GM12878 (cell line): ENCODE measurements around the gene SCARB2. TPM values are rescaled to one million over a fixed set of nuclear protein-coding genes. Genes with fewer than 3 reads are reported as not detected.

Experiments
- DPF2 ChIP-seq: fragments of 450-650 bp; IDR thresholded peaks from 2 replicates; pipeline ENCODE4 v1.6.1; 2017; ENCODE audit warnings: mild to moderate bottlenecking
- ESRRA ChIP-seq: IDR thresholded peaks from 2 replicates; pipeline ENCODE4 v1.6.1; 2012; ENCODE audit warnings: mild to moderate bottlenecking, low read length, improper control_type of control experiment
- HDAC2 ChIP-seq: fragments of 200-600 bp; sonication (generic); IDR thresholded peaks from 2 replicates; pipeline ENCODE4 v1.6.1; 2017
- HSF1 ChIP-seq: fragments of 150-350 bp; IDR thresholded peaks from 2 replicates; pipeline ENCODE4 v1.6.1; 2014; ENCODE audit warnings: mild to moderate bottlenecking, low read depth, low read length
- KAT2A ChIP-seq: conservative IDR thresholded peaks from 2 replicates; pipeline ENCODE4 v1.6.1; 2011; ENCODE audit warnings: low read depth, low read length; ENCODE audit not compliant: control insufficient read depth
- MLLT1 ChIP-seq: fragments of 450-650 bp; IDR thresholded peaks from 2 replicates; pipeline ENCODE4 v1.6.1; 2016; ENCODE audit warnings: mild to moderate bottlenecking
- MYC ChIP-seq: IDR thresholded peaks from 2 replicates; pipeline ENCODE4 v1.6.1; 2011; ENCODE audit warnings: mild to moderate bottlenecking, low read length, moderate library complexity, inconsistent platforms; ENCODE audit not compliant: insufficient read depth, insufficient replicate concordance, insufficient read length, severe bottlenecking
- POLR2AphosphoS5 ChIP-seq: IDR thresholded peaks from 2 replicates; pipeline ENCODE4 v1.6.1; 2011; ENCODE audit warnings: mild to moderate bottlenecking, low read length, inconsistent platforms
- ZBED1 ChIP-seq: IDR thresholded peaks from 2 replicates; pipeline ENCODE4 v1.6.1; 2016; ENCODE audit warnings: borderline replicate concordance
- ZBTB11 ChIP-seq: fragments of 450-650 bp; formaldehyde crosslinking; IDR thresholded peaks from 2 replicates; pipeline ENCODE4 v1.5.0; 2022; ENCODE audit warnings: mild to moderate bottlenecking, missing genetic modification characterization
- polyA plus RNA-seq, 11 experiments: library from polyadenylated mRNA; depleted of rRNA in 4 of 11; unstranded in 6 of 11; stranded (reverse) in 5 of 11; fragments of >200 nt; fragmentation: Nextera tagmentation in 4 of 11; fragmentation: Illumina TruSeq in 1 of 11; extraction: Ambion mirVana in 4 of 11; extraction: Trizol in 1 of 11; gene quantifications; 1 replicate in 1 of 11; 2 replicates in 10 of 11; pipeline versions ENCODE4 v1.2.1 to v1.2.3, GENCODE V29; 2011 to 2016; ENCODE audit warnings: inconsistent platforms in 2 of 11, missing spikeins in 2 of 11, low read depth in 1 of 11
- total RNA-seq, 4 experiments: library from RNA; depleted of rRNA in 3 of 4; stranded (reverse); fragments of >200 nt in 3 of 4; fragmentation: Illumina TruSeq in 1 of 4; extraction: Trizol in 1 of 4; gene quantifications; 2 replicates each; pipeline versions ENCODE4 v1.2.1 to v1.2.3, GENCODE V29; 2013 to 2021

The SCARB2 gene
- total and polyA plus RNA-seq, 10 of the 15 experiments (the other 5 are each of a cell fraction or from before 2014, with no cell fraction given): 2.1 to 11.7 (median 9.5) TPM

GRCh38 chr4:76188149-76188548 is 25.5 kb downstream of the SCARB2 start (continued):
- no peak for TF ChIP-seq DPF2
- TF ChIP-seq ESRRA: no peak
- no peak for TF ChIP-seq MLLT1
- no peak for TF ChIP-seq ZBED1
- no peak for TF ChIP-seq KAT2A
- TF ChIP-seq HSF1: no peak
- no peak for TF ChIP-seq HDAC2
- no peak for TF ChIP-seq MYC
- no peak for TF ChIP-seq POLR2AphosphoS5
- TF ChIP-seq ZBTB11 (CRISPR knock-in tag): no peak
